Hematopoietic multipotent progenitor cell treated with erythropoietin and hydrocortisone succinate and interleukin-3 and kit ligand, for 6 days (in vitro differentiated cells): Measurements from ENCODE around the gene CHD1L.
A peak's percentile ranks its signal among the peaks of the same experiment; 100 is the strongest.
"Not testable (repeated sequence)": the region's sequence is repeated elsewhere in the genome, so short reads cannot be mapped to it uniquely, and the experiment has no call there.

ENCODE experiments used
- DNase-seq: peaks from one replicate; pipeline ENCODE4 v3.0.0-alpha.2; 2015

Gene CHD1L

GRCh38 chr1:147242449-147243227 is at the start of gene CHD1L:
Gene CHD1L (plus strand): TSS chr1:147242684. CDS start chr1:147242704, 20 bp downstream.
- peak; percentile 97 for DNase-seq

GRCh38 chr1:147197324-147197723 is 45.2 kb upstream of the CHD1L start:
- DNase-seq: peak; percentile 38

- no peak for DNase-seq
Measured at GRCh38 chr1:147201276-147201675, 41.2 kb upstream of the CHD1L start.

- DNase-seq: no peak
Measured at GRCh38 chr1:147201786-147202185, 40.7 kb upstream of the CHD1L start.

- no peak for DNase-seq
Measured at GRCh38 chr1:147202576-147202975, 39.9 kb upstream of the CHD1L start.

- DNase-seq: peak; percentile 10
Measured at GRCh38 chr1:147204080-147204479, 38.4 kb upstream of the CHD1L start.

- no peak for DNase-seq
Measured at GRCh38 chr1:147207192-147207591, 35.3 kb upstream of the CHD1L start.

GRCh38 chr1:147208619-147209018 is 33.9 kb upstream of the CHD1L start:
- DNase-seq: no peak

GRCh38 chr1:147209825-147210821 is 32.4 kb upstream of the CHD1L start:
- DNase-seq: no peak

- no peak for DNase-seq
Measured at GRCh38 chr1:147210987-147211386, 31.5 kb upstream of the CHD1L start.

GRCh38 chr1:147211577-147211976 is 30.9 kb upstream of the CHD1L start:
- DNase-seq: no peak

GRCh38 chr1:147213271-147213670 is 29.2 kb upstream of the CHD1L start:
- DNase-seq: no peak

GRCh38 chr1:147214325-147214724 is 28.2 kb upstream of the CHD1L start:
- peak; percentile 11 for DNase-seq

GRCh38 chr1:147214842-147215539 is 27.5 kb upstream of the CHD1L start:
- DNase-seq: peak; percentile 77

- DNase-seq: no peak
Measured at GRCh38 chr1:147215540-147215916, 27.0 kb upstream of the CHD1L start.

GRCh38 chr1:147216124-147216523 is 26.4 kb upstream of the CHD1L start:
- no peak for DNase-seq

- DNase-seq: no peak
Measured at GRCh38 chr1:147217141-147217540, 25.3 kb upstream of the CHD1L start.

GRCh38 chr1:147218606-147219005 is 23.9 kb upstream of the CHD1L start:
- no peak for DNase-seq

GRCh38 chr1:147223740-147224615 is 18.5 kb upstream of the CHD1L start:
- DNase-seq: no peak

- peak; percentile 84 for DNase-seq
Measured at GRCh38 chr1:147225193-147225730, 17.2 kb upstream of the CHD1L start, which contains the start of gene FMO5. Gene FMO5 (minus strand): TSS chr1:147225339. CDS start chr1:147225029, 310 bp downstream.

GRCh38 chr1:147231032-147231431 is 11.5 kb upstream of the CHD1L start:
- not testable (repeated sequence) for DNase-seq

- not testable (repeated sequence) for DNase-seq
Measured at GRCh38 chr1:147233903-147234302, 8.6 kb upstream of the CHD1L start.
